Prostate gland (tissue), 2 donors: ENCODE results near the gene PRDM11. TPM values are rescaled to one million over a fixed set of nuclear protein-coding genes. Genes with fewer than 3 reads are reported as not detected.

Source experiments
- DNase-seq: peaks from one replicate; pipeline ENCODE4 v3.0.0-alpha.2; 2019; ENCODE audit warnings: low spot score
- H3K27ac ChIP-seq, 2 donors: fragments of 200-600 bp; sonication (generic); 2 replicates each; pipeline ENCODE4 v1.5.1; 2017 to 2019
- H3K27me3 ChIP-seq: fragments of 200-600 bp; sonication (generic); replicated peaks from 2 replicates; pipeline ENCODE4 v1.5.1; 2019; ENCODE audit not compliant: insufficient read depth
- H3K36me3 ChIP-seq, 2 donors: fragments of 200-600 bp; sonication (generic); 1 replicate in 1 of 2; 2 replicates in 1 of 2; pipeline versions ENCODE4 v1.5.1 to v1.8.1; 2017 to 2019
- H3K4me1 ChIP-seq: fragments of 200-600 bp; sonication (generic); replicated peaks from 2 replicates; pipeline ENCODE4 v1.5.1; 2019
- H3K4me3 ChIP-seq, 2 donors: fragments of 200-600 bp; sonication (generic); 2 replicates each; pipeline ENCODE4 v1.5.1; 2017 to 2019
- H3K9me3 ChIP-seq: fragments of 200-600 bp; sonication (generic); 2 replicates; pipeline ENCODE4 v1.5.1; 2017
- CTCF ChIP-seq, 4 experiments: fragments of 200-600 bp in 2 of 4; fragments of 450-650 bp in 2 of 4; sonication (generic) in 2 of 4; IDR thresholded peaks; 1 replicate in 3 of 4; 2 replicates in 1 of 4; pipeline ENCODE4 v1.5.1; 2016 to 2019; ENCODE audit warnings: antibody characterized with exemption in 4 of 4, mild to moderate bottlenecking in 2 of 4, moderate library complexity in 2 of 4
- POLR2A ChIP-seq: fragments of 450-650 bp; IDR thresholded peaks from one replicate; pipeline ENCODE4 v1.6.1; 2016; ENCODE audit warnings: antibody characterized with exemption, mild to moderate bottlenecking
- POLR2AphosphoS5 ChIP-seq: sonication (generic); formaldehyde crosslinking; IDR thresholded peaks from one replicate; pipeline ENCODE4 v1.6.1; 2017; ENCODE audit warnings: antibody characterized with exemption
- WGBS: methylation state at CpG from one replicate; pipeline ENCODE4 v1.1.5; 2018; 5-methylcytosine and 5-hydroxymethylcytosine counted together
- intact Hi-C: fragments of 100-400 bp; cut with DNase I; formaldehyde crosslinking; loops from one replicate; pipeline ENCODE4 v1.14.2; 2022
- total RNA-seq, 2 donors: library from RNA; depleted of rRNA; stranded (reverse); fragments of >200 nt; gene quantifications; one replicate each; pipeline ENCODE4 v1.1.0, GENCODE V29; 2016

PRDM11 gene
- total RNA-seq, 2 donors from 2014 or later = 13.1 to 15.3 TPM

- intact Hi-C loops = no loop called here
- H3K4me1 ChIP-seq = no peaks in the 10 kb centered on the region
- no peaks in the 10 kb centered on the region for H3K27me3 ChIP-seq
- H3K9me3 ChIP-seq = no peaks in the 10 kb centered on the region
- TF ChIP-seq POLR2A = no peak
- no peak for TF ChIP-seq POLR2AphosphoS5
- TF ChIP-seq CTCF (IDR thresholded peaks at IDR 0.05) = no peak
- no peak overlapping the region for H3K27ac ChIP-seq
- 73% methylated on average over 16 of the region's 16 CpGs for WGBS
- no peaks in the 10 kb centered on the region for H3K36me3 ChIP-seq
- DNase-seq = no peak
- H3K4me3 ChIP-seq = no peak overlapping the region
Measured at GRCh38 chr11:45144126-45145082, 2.0 kb upstream of the PRDM11 start.

- no peak for DNase-seq
- no peaks in the 10 kb centered on the region for H3K9me3 ChIP-seq
- H3K27ac ChIP-seq = no peak overlapping the region
- H3K27me3 ChIP-seq = no peaks in the 10 kb centered on the region
- TF ChIP-seq POLR2AphosphoS5 (no peak), POLR2A (no peak), CTCF (IDR thresholded peaks at IDR 0.05) (no peak)
- H3K4me1 ChIP-seq = no peaks in the 10 kb centered on the region
- 42% methylated on average over 3 of the region's 3 CpGs for WGBS
- no peak overlapping the region for H3K4me3 ChIP-seq
- H3K36me3 ChIP-seq = no peaks in the 10 kb centered on the region
- intact Hi-C loops = no loop called here
Measured at GRCh38 chr11:45145083-45145378, 1.4 kb upstream of the PRDM11 start.

GRCh38 chr11:45145379-45146071 is 914 bp upstream of the PRDM11 start:
- H3K27ac ChIP-seq = peak overlapping the region; percentile 94 to 97
- intact Hi-C loops = loop anchor here (2.0 kb wide), 2 partner anchors 35 to 65 kb away; no protein-coding TSS in a partner anchor
- peak overlapping the region; percentile 61 to 70 for H3K4me3 ChIP-seq
- no peaks in the 10 kb centered on the region for H3K27me3 ChIP-seq
- no peak for DNase-seq
- no peaks in the 10 kb centered on the region for H3K36me3 ChIP-seq
- H3K9me3 ChIP-seq = no peaks in the 10 kb centered on the region
- H3K4me1 ChIP-seq = no peaks in the 10 kb centered on the region
- TF ChIP-seq CTCF (IDR thresholded peaks at IDR 0.05) (no peak), POLR2AphosphoS5 (no peak), POLR2A (no peak)
- 17% methylated on average over 23 of the region's 23 CpGs for WGBS

GRCh38 chr11:45147017-45147728 is 734 bp downstream of the PRDM11 start:
- peak; percentile 94 for TF ChIP-seq POLR2A
- TF ChIP-seq POLR2AphosphoS5 = peak; percentile 86
- TF ChIP-seq CTCF (IDR thresholded peaks at IDR 0.05) = peak in 2 of 4 experiments; percentile 39 to 41
- Histone ChIP-seq H3K4me3 (peak overlapping the region; percentile 61 to 70), H3K27ac (peak overlapping the region; percentile 94 to 97), H3K9me3 (no peaks in the 10 kb centered on the region), H3K36me3 (no peaks in the 10 kb centered on the region), H3K27me3 (no peaks in the 10 kb centered on the region), H3K4me1 (no peaks in the 10 kb centered on the region)
- WGBS = under 1% methylated on average over 76 of the region's 88 CpGs
- intact Hi-C loops = loop anchor here (2.0 kb wide), 2 partner anchors 34 to 64 kb away; no protein-coding TSS in a partner anchor
- peak; percentile 95 for DNase-seq
